Pancreas (tissue), 10 donors: ENCODE results near the gene C1orf87. TPM values are rescaled to one million over a fixed set of nuclear protein-coding genes. Genes with fewer than 3 reads are reported as not detected.

ENCODE experiments used
- ATAC-seq, 4 donors: fragments of 200-7000 bp; cut with Tn5 transposase; one replicate each; pipeline versions ENCODE4 v1.8.0 to v1.9.1; 2020; ENCODE audit warnings: mild to moderate bottlenecking in 4 of 4, moderate library complexity in 4 of 4
- DNase-seq, 6 donors: peaks; one replicate each; pipeline ENCODE4 v3.0.0-alpha.2; 2020
- FAIRE-seq: peaks from 2 replicates; lab custom pipeline; 2012; peaks lifted over from hg19 to GRCh38; lab: Jason Lieb, UNC
- H3K27ac ChIP-seq, 4 donors: fragments of 200-600 bp; sonication (generic); 1 replicate in 3 of 4; 2 replicates in 1 of 4; pipeline versions ENCODE4 v1.5.0 to v1.8.0; 2020
- H3K27me3 ChIP-seq, 4 donors: fragments of 200-600 bp; one replicate each; pipeline ENCODE4 v1.8.0; 2021
- H3K36me3 ChIP-seq, 3 donors: fragments of 200-600 bp; sonication (generic) in 1 of 3; one replicate each; pipeline versions ENCODE4 v1.5.0 to v1.8.0; 2020 to 2021
- H3K4me1 ChIP-seq, 3 donors: fragments of 200-600 bp; one replicate each; pipeline ENCODE4 v1.8.0; 2021
- H3K4me3 ChIP-seq, 4 donors: fragments of 200-600 bp; sonication (generic) in 2 of 4; one replicate each; pipeline versions ENCODE4 v1.5.0 to v1.8.0; 2020 to 2021
- H3K9me3 ChIP-seq, 4 donors: fragments of 200-600 bp; one replicate each; pipeline ENCODE4 v1.8.0; 2021
- WGBS, 2 donors: extraction: QIAGEN DNeasy Blood & Tissue Kit; methylation state at CpG; one replicate each; pipeline ENCODE4 v1.1.7; 2013; 5-methylcytosine and 5-hydroxymethylcytosine counted together
- intact Hi-C, 3 donors: fragments of 100-400 bp; cut with DNase I; formaldehyde crosslinking; loops; one replicate each; pipeline versions ENCODE4 v1.11.1 to v1.14.2; 2022
- polyA plus RNA-seq, 2 donors: library from polyadenylated mRNA; stranded (reverse); fragments of 200-250 nt; gene quantifications; one replicate each; pipeline ENCODE4 v1.2.3, GENCODE V29; 2013
- total RNA-seq, 6 donors: library from RNA; stranded (reverse); fragmentation: NEBNext Ultra II Directional in 4 of 6; extraction: Animal tissue kit (Norgen Biotek cat#: 25700) in 4 of 6; gene quantifications; one replicate each; pipeline versions ENCODE4 v1.2.1 to v1.2.4, GENCODE V29; 2021 to 2023
- TF ChIP-seq, protein P1 (sequence below), 4 donors: fragments of 200-600 bp; sonication (generic) in 3 of 4; IDR thresholded peaks; one replicate each; pipeline versions ENCODE4 v1.5.0 to v1.8.0; 2021; ENCODE audit warnings: antibody characterized with exemption in 4 of 4
- donor health status: healthy with polysubstance abuse.
- donor health status: DM: no; HTN: no; CAD: no; lungs with moderate emphysema.
- donor health status: DM: no; HTN: no; CAD: no.
- donor health status: control.
- donor health status: control.
- donor health status: Bipolar disorder and iron deficiency.
- donor health status: DM: yes; HTN: yes; CAD: no.
- donor health status: DM: no; HTN: no; CAD: no.
- donor health status: DM: no; HTN: no; CAD: no.
- donor health status: DM: yes; HTN: yes; CAD: no.

C1orf87 gene
- total and polyA plus RNA-seq, 8 donors = 0.02 TPM; not detected in 7

DNA sequence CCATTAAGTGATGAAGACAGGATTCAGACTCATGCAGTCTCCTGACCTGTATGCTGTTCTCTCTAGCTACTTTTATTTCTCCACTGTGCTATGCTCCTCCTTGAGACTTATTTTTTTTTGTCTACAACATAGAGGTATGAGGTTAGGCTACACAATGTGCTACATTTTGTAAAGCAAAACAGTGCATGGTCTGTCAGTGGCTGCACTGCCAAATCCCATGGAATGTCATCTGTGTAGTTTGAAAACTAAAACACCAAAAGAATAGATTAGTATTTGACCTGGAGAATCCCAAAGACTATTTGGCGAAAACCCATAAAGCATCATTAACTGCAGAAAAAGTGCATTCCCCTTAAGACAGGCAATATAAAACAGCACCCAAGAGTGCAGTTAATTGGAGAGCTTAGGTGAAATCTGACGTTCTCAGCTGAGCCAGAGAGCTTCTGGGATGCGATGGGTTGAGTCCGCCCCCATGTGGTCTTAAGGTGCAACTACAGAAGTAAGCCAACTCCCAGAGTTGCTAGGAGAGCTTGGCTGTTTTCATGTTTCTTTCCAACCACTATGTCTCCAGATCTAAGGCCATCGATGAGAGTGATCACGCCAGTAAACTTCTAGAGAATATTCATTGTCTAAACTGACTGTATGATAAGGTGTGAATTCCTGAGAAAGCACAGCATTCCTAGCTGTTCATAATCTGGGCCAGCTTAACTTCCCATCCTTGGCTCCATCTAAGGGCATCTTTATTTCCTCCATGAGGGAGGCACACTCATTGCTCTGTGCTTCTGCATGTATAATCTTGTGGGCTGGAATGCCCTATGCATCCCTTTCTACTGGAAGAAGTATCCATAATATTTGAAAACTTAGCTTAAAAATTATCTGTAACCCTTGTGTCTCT, 126.3 kb downstream of the C1orf87 start:
- Histone ChIP-seq H3K4me3 (no peak overlapping the region), H3K9me3 (no peaks in the 10 kb centered on the region), H3K36me3 (no peaks in the 10 kb centered on the region), H3K4me1 (peaks cover 0 to 6% (median 0%) of the 10 kb centered on the region in 3 donors), H3K27ac (no peak overlapping the region), H3K27me3 (no peaks in the 10 kb centered on the region)
- TF ChIP-seq, protein P1, sequence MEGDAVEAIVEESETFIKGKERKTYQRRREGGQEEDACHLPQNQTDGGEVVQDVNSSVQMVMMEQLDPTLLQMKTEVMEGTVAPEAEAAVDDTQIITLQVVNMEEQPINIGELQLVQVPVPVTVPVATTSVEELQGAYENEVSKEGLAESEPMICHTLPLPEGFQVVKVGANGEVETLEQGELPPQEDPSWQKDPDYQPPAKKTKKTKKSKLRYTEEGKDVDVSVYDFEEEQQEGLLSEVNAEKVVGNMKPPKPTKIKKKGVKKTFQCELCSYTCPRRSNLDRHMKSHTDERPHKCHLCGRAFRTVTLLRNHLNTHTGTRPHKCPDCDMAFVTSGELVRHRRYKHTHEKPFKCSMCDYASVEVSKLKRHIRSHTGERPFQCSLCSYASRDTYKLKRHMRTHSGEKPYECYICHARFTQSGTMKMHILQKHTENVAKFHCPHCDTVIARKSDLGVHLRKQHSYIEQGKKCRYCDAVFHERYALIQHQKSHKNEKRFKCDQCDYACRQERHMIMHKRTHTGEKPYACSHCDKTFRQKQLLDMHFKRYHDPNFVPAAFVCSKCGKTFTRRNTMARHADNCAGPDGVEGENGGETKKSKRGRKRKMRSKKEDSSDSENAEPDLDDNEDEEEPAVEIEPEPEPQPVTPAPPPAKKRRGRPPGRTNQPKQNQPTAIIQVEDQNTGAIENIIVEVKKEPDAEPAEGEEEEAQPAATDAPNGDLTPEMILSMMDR (IDR thresholded peaks at IDR 0.05) = peak; percentile 72 to 89 (median 86)
- WGBS, 2 donors = 1 to 2% methylated on average over 6 of the region's 6 CpGs
- intact Hi-C loops = loop anchor here (5.0 to 10.0 kb wide), 3 partner anchors 52 to 70 kb away; no protein-coding TSS in a partner anchor
- FAIRE-seq (peak; percentile 72), ATAC-seq (peak; percentile 89 to 99 (median 97)), DNase-seq (peak in 3 of 6 donors; percentile 31 to 71 (median 35))

DNA sequence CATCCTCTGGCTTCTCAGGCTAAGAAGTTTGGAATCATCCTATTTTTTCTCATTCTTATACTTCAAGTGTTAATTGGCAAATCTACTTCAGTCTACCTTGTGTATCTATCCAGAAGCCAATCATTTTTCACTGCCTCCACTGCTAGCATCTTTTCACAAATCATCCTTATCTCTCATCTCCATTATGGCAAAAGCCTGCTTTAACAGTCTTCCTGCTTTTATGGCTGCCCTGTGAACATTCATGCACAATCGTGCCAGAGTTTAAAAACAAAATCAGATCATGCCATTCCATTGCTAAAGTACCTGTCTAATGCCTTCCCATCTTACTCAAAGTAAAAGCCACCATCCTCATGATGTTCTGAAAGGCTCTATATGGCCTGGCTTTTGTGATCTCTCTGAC, 127.8 kb downstream of the C1orf87 start:
- no peak for DNase-seq
- no peaks in the 10 kb centered on the region for H3K4me1 ChIP-seq
- H3K27me3 ChIP-seq = no peaks in the 10 kb centered on the region
- no peak overlapping the region for H3K27ac ChIP-seq
- TF ChIP-seq, protein P1 (IDR thresholded peaks at IDR 0.05) = no peak
- WGBS, 2 donors = 15 to 39% methylated on average over 1 of the region's 1 CpG
- H3K36me3 ChIP-seq = no peaks in the 10 kb centered on the region
- H3K4me3 ChIP-seq = no peak overlapping the region
- no peaks in the 10 kb centered on the region for H3K9me3 ChIP-seq
- no peak for ATAC-seq
- intact Hi-C loops = loop anchor here (5.0 to 10.0 kb wide), 3 partner anchors 51 to 68 kb away; no protein-coding TSS in a partner anchor
- FAIRE-seq = no peak

Other genes starting within 250 kb of the C1orf87 start
- gene CYP2J2, start 147.0 kb downstream of the C1orf87 start, total RNA-seq = 1 to 10 TPM in 4 of 6 donors, under 1 TPM in 2; 0.28 to 4.8 (median 1.1) TPM
- 1 to 10 TPM; 2.4 to 3.1 TPM for gene CYP2J2, start 147.0 kb downstream of the C1orf87 start, polyA plus RNA-seq